Medulla oblongata (tissue), 1 donor: ENCODE data around the gene NLRX1.
"Not testable (repeated sequence)": the region's sequence is repeated elsewhere in the genome, so short reads cannot be mapped to it uniquely, and the experiment has no call there.

Experiments
- DNase-seq: peaks from one replicate; pipeline ENCODE4 v3.0.0-alpha.2; 2015; ENCODE audit errors: extremely low spot score

Gene NLRX1

GRCh38 chr11:119185981-119186634 is 17.6 kb downstream of the NLRX1 start:
- no peak for DNase-seq

GRCh38 chr11:119187123-119187892 is 18.8 kb downstream of the NLRX1 start:
- no peak for DNase-seq

- no peak for DNase-seq
Observed at GRCh38 chr11:119188067-119188466, 19.5 kb downstream of the NLRX1 start.

DNA sequence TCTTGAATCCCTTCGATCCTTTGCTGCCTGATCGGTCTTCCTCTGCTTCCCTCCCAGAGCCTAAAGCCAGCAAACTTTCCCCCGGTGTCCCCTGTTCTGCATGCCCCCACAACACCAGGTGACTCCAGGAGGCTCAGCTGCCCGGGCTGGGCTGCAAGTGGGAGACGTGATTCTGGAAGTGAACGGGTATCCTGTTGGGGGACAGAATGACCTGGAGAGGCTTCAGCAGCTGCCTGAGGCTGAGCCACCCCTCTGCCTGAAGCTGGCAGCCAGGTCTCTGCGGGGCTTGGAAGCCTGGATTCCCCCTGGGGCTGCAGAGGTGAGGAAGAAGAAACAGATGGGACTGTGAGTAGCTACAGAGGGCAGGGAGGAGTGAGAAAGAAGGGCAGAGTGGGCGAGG is 20.4 kb downstream of the NLRX1 start:
- DNase-seq, result no peak

DNA sequence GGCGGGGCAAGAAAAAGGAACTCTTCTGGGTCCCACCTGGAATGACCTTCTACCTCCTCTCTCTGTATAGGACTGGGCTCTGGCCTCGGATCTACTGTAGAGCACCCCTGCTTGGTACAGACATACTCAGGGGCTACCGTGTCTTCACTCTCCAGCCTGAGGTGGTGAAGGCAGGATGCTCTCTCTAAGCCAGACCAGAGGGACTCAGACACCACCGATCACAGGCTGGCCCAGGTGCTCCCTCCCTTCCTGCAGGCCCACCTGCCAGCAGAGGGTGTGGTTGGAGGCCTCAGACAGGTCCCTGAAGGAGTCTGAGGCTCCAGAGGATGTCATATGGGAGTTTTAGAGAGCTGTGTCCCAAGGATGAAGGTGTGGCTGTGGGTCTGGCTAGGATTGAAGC is 20.9 kb downstream of the NLRX1 start:
- no peak for DNase-seq

DNA sequence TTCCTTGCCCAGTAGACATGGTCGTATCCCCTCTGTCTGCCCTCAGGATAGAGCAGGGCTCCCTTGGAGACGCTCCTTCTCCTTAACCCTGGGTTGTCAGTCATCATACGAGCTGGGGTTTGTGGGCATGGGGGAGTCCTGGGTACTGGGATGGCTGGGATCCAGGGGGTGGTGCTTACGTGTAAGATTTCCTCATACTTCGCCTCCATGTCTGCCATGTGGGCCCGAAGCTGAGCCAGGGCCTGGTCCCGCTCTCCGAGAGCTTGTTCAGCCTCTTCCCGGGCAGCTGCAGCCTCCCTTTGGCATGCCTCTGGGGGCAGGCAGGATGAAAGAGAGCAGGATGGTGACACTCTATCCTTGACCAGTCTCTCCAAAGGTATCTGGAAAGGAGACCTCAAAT is 22.0 kb downstream of the NLRX1 start:
- DNase-seq, result no peak

GRCh38 chr11:119191265-119191664 is 22.7 kb downstream of the NLRX1 start:
- not testable (repeated sequence) for DNase-seq

DNA sequence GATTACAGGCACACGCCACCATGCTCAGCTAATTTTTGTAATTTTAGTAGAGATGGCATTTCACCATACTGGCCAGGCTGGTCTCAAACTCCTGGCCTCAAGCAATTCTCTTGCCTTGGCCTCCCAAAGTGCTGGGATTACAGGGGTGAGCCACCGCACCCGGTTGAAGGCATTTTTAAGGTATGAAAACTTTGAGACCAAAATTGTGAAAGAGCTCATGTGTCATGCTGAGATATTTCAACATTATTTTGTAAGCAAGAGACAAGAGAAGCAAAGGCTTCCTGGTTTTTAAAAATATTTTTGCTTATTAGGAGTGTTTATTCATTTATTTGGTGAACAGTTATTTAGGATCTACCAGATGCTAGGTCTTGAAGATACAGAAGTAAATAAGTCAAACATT is 23.6 kb downstream of the NLRX1 start:
- DNase-seq, result no peak

DNA sequence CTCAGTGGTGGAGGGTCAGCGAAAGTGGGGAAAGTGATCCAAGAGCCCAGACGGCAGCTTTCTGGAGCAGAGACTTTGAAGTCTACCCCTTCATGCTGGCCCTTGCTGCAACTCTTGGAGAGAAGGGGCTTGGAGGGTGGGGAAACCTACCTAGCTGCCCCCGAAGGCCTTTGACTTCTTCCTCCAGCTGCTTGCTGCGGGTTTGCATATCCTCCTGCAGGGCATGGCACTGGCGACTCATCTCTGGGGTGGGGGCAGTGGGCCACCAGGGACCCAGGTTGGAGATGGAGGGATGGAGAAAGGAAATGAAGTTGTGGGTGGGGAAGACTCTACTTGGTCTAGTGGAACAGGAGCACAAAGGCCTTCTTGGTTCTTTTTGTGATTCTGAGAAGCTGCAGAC is 24.5 kb downstream of the NLRX1 start:
- DNase-seq, result no peak

DNA sequence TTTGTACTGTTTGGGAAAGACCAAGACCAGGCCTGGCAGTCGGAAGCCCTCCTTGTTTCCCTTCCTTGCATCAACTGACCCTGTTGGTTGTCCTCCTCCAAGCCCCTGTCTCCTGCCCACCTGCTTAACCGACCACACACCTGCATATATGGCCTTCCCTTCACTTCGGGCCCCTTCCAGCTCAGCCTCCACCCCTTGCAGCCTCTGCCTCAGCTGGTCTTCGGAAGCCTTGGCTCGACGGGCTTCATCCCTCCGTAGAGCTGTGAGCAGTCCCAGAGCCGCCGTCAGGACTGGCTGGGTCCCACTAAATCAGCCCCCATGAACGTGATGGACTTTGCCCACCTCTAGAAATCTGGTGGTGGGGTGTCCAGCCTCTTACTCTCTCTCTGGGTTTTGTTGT is 25.1 kb downstream of the NLRX1 start:
- no peak for DNase-seq

DNA sequence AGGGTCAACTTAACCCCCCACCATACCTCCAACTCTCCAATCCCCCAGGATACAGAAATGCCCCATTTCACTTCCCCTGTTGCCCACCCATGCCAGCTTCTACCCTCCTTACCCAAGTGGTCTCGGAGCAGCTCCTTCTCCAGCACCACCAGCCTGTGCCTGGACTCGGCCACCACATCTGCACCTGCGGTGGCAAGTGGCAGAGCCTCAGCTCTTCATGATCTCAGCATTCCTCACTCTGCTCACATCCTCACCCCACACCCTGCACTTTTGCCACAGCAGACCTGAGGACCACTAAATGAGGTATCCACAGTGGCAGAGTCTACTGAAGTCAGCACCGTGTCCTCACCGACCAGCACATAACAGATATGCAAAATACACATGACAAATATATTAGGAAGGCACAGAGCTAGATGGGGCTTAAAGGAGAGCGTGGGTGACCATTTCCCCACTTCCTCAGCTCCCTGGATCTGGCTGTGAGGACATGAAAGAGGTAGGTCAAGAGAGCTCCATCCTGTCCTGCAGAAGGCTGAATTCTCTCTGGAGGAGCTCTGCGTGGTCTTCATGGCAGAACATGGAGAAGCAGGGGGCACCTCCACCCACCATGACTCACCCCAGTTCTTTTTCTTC is 26.4 kb downstream of the NLRX1 start:
- DNase-seq, result no peak

GRCh38 chr11:119195680-119196079 is 27.2 kb downstream of the NLRX1 start:
- no peak for DNase-seq

DNA sequence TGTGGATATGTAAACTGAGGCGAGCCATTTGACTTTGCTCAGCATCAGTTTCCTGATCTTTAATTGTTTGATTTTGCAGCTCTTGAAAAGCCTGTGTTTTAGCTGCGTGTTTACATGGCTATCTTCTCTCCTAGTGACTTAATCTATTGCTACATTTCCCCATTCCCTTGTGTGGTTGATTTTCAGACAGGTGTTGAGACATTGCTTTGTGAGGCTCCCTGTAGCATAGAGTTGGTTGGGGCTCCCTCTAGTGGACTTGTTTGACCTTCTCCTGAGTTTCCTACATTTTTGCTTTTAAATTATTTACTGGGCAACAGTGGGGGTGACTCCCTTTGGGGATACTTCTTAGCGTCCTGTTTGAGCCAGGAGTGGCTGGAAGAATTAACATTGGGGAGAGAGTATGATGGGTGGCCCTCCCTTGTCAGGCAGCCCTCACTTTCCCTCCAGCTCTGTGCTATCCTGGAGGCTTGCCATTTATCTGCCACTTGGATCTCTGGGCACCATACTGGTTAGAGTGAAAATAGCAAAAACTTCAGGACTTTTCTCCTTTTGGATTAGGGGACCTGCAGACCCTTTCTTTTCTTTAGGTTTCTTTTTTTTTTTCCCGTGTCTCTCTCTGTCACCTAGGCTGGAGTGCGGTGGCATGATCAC is 28.4 kb downstream of the NLRX1 start:
- DNase-seq, result peak; percentile 86

GRCh38 chr11:119198925-119199324 is 30.4 kb downstream of the NLRX1 start:
- DNase-seq, result no peak

DNA sequence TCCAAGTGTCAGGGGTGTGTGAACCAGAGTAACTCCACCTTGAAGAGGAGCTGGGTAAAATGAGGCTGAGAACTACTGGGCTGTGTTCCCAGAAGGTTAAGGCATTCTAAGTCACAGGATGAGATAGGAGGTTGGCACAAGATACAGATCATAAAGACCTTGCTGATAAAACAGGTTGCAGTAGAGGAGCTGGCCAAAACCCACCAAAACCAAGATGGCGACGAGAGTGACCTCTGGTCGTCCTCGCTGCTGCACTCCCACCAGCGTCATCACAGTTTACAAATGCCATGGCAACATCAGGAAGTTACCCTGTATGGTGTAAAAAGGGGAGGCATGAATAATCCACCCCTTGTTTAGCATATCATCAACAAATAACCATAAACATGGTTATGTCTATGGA is 32.7 kb downstream of the NLRX1 start:
- not testable (repeated sequence) for DNase-seq

GRCh38 chr11:119202554-119202953 is 34.0 kb downstream of the NLRX1 start:
- DNase-seq, result no peak

GRCh38 chr11:119204066-119204465 is 35.5 kb downstream of the NLRX1 start:
- no peak for DNase-seq

- peak; percentile 58 for DNase-seq
Observed at GRCh38 chr11:119205080-119205479, 36.6 kb downstream of the NLRX1 start.

- DNase-seq, result peak; percentile 95
Observed at GRCh38 chr11:119205574-119206510, 37.3 kb downstream of the NLRX1 start, which contains the start of gene CBL. CBL (plus strand) TSS chr11:119206339; CDS start chr11:119206418, 79 bp downstream.

DNA sequence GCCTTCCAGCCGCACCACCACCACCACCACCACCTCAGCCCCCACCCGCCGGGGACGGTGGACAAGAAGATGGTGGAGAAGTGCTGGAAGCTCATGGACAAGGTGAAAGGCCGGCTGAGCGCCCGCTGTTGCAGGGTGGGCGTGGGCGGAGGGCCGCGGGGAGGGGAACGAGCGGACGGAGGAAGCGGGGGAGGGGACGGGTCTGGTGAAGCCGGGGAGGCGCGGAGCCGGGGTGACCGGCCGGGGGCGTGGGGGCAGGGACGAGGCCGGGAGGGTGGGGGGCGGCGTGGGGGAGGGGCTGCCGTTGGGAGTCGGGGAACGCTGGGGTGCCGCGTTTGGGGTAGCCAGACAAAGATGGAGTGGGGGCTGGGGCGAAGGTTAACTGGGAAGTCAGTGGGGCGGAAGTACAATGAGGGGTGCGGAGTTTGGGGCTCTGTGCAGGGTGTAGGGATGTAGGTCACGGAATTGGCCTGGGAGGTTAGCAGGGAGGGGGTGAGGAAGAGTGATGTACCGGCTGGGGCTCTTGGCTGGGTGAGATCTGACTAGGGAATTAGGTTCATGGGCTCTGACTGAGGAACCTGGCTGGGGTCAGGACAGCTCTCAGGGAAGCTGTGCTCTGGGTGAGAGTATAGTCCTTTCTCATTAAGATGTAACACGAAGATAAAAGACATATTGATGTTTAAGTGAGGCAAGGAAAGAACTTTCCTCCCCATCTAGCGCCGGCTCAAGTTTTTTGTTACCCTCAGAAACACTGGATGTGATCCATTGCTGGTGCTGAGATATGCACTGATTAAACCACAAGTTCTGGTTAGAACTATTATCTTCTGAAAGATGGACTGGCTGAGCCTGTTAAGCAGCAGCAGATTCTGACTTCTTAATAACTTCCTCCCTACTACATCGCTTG is 38.2 kb downstream of the NLRX1 start:
- DNase-seq, result peak; percentile 31
